NOMO-1 (cell line): ENCODE results near the gene PBX1.
"Not testable (repeated sequence)": the region's sequence is repeated elsewhere in the genome, so short reads cannot be mapped to it uniquely, and the experiment has no call there.

Experiments
- DNase-seq, 2 experiments: peaks; one replicate each; lab custom pipeline; 2025; ENCODE audit not compliant: unreplicated experiment in 2 of 2; lab: John Stamatoyannopoulos, UW

Gene PBX1

GRCh38 chr1:164638492-164639202 is 79.7 kb downstream of the PBX1 start:
- no peak for DNase-seq

GRCh38 chr1:164640686-164641352 is 81.8 kb downstream of the PBX1 start:
- DNase-seq = no peak

GRCh38 chr1:164641353-164641730 is 82.4 kb downstream of the PBX1 start:
- DNase-seq = no peak

DNA sequence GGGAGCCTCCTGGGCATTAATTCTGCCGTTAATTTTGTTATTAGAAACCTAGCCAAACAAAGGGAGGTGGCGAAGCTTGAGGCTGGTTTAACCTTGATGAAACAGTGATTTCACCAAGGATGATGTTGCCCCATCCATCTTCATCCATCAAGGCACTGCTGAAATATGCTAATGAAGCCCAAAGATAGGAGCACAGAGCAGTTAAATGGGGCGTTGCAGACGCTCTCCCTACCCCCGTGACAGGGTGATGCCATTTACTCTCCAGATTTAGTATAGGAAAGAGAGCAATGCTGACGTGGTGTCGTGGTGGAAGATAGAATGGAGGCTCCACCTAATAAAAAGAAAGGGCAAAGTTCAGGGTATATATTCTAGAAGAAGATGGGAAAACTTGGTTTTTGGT is 84.0 kb downstream of the PBX1 start:
- no peak for DNase-seq

- DNase-seq = no peak
These were observed 85.3 kb downstream of the PBX1 start for GRCh38 chr1:164644268-164644667.

GRCh38 chr1:164644774-164645644 is 86.0 kb downstream of the PBX1 start:
- DNase-seq = peak in 1 of 2 experiments; percentile 11

- no peak for DNase-seq
These were observed 86.9 kb downstream of the PBX1 start for GRCh38 chr1:164645921-164646320.

GRCh38 chr1:164647211-164647610 is 88.2 kb downstream of the PBX1 start:
- no peak for DNase-seq

DNA sequence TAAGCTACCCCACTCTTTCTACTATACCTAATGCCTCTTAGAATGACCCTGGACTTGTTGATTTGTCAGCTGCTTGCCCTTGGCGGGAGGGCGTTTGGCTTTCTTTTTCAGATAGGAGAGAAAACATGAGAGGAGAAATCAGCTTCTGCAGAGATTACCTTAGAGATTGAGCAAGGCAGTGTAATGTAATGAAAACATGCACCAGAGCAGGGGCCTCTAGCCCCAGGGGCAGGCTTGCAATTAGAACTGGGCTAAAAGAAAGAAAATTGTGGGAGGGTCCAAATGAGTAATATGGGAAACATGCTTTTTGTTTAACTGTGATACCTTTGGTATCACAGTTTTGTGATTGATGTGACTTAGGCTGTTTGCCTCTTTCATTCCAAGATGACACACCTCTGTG is 89.7 kb downstream of the PBX1 start:
- no peak for DNase-seq

DNA sequence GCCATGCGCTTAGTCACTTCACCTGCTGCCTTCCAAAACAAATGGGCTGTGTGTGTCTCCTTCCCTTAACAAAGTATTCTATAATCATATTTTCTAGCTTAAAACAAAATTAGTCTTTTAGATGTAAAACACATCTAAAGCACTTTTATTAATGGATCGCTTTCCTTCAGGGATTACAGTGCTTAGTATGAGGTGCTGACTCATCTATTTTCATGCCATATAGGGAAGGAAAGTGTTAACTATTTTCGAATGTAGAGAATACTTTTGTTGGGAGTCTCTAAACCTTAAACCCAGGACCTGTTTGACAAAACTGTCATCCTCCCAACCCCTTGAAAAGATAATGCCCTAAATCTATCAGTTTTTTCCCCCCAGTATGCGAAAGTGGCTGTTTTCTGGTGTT is 90.2 kb downstream of the PBX1 start:
- no peak for DNase-seq

DNA sequence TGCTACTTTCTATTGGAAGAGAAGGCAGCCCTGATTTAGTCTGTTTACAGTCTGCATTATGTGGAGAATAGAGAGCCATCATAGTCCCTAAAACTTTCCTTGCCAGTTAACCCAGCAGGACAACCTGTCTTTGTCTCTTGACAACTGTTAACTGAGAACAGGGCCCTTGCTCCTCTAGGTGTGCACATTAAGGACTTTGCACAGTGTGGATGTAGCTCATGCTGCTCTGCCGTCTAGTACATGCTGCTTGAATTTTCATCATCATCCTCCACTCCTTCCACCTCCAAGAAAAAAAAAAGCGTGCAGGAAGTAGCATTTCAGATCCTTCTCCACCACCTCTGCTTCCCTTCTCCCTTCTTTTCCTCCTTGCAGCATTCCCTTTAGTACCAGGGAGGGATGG is 91.5 kb downstream of the PBX1 start:
- no peak for DNase-seq

DNA sequence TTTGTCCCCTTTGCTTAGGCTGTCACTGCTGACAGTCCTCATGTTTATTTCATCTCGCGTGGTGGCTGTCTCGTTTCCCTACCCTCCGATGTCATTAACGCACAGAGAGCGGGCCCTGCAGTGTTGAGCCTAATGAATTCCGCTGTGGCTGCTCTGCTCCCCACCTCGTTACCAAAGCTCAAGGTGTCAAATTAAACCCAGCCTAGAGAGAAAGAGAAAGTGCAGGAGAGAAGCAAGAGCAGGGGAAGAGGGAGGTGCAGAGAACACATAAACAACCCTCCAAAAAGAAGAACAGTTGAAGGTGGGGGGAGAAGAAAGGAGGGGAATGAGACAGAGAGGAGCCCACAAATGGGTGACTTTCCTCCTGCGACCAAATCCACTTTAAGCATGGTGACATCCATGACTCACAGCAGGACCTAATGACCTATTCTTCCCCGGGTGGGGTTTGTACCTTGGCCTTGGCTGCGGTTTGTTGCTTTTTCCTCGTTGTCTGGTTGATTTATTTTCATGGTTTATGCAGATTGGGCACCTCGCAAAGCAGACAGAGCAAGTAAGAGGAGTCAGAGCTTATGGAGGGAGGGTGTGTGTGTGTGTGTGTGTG is 92.5 kb downstream of the PBX1 start:
- peak; percentile 84 to 92 for DNase-seq

DNA sequence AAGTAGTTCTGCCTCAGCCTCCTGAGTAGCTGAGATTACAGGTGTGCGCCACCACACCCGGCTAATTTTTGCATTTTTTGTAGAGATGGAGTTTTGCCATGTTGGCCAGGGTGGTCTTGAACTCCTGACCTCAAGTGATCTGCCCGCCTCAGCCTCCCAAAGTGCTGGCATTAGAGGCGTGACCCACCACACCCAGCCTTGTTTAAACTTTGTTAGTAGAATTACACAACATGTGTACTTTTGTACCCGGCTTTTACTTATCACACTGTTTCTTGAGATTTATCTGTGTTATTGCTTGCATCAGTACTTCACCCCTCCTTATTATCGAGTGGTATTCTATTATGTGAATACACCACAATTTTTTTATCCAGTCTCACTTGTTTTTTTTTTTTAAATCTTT is 94.0 kb downstream of the PBX1 start:
- DNase-seq = not testable (repeated sequence)

- no peak for DNase-seq
These were observed 94.7 kb downstream of the PBX1 start for GRCh38 chr1:164653705-164654104.

DNA sequence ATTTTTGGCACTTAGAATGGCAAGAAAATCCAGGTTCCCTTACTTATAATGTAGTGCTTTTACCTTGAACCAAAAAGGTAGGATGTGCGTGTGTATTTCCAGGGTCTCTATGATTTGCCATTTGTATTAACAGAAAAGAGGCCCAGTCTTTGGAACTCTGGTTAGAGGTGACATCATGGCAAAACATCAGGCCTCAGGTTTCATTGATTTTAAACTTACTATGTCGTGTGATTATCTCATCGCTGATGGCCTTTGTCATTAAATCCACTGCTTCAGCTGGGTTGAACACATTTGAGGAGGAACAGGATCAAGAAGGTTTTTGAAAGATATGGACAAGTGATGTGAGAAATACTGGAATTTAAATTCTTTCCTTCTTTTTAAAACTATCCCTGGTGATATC is 95.2 kb downstream of the PBX1 start:
- no peak for DNase-seq

DNA sequence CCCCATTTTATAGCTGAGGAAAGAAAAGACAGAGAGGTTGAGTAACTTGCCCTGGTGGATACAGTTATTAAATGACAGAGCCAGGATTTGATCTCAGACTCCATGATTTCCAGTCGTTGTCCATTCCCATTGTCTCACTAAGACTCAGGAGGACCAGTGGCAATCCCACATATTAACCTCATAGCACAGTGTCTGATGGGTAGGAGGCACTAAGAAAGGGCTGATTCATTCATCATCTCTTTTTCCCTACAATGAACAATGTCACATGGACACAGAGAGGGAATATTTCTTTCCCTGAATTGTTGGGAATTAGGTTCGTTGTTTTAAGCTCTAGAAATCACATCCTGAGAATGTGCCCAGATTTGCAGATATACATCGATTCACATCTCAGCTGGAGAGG is 99.9 kb downstream of the PBX1 start:
- DNase-seq = no peak

- DNase-seq = no peak
These were observed 100.8 kb downstream of the PBX1 start for GRCh38 chr1:164659621-164660411.

DNA sequence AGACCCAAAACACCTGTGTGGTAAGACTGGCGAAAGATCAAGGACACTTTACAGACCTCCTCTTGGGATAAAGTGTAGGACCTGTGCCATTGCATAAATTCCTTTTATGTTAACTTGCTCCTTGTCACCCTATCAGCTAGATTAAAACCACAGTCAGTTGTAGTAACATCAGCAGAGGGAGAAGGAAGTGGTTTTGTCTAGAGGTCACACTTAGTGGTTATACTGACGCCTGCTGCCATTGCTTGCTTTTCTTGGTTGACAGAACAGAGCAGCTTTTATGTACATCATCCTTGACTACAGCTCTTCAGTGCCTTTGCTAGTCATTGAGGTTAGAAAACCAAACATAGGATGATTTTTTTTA is 101.4 kb downstream of the PBX1 start:
- peak; percentile 65 to 96 for DNase-seq

- no peak for DNase-seq
These were observed 101.8 kb downstream of the PBX1 start for GRCh38 chr1:164660775-164661174.

DNA sequence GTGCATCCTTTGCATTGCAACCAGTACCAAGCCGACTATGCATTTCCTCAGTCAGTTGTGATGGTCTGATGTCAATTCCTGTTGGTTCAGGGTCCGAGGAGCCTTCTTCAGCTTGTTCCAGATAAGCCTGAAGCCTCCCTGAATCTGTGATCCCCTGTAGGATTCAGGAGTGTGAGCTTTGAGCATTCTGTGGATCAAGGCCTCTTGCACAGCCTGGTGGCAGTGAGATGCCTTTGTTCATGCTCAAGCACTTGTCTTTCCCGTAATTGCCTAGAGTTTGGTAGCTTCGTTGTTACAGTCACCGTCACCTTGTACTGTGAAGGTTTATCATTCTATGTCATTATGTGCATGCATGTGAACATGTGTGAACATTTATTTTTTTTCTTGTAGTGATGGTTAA is 103.5 kb downstream of the PBX1 start:
- no peak for DNase-seq

DNA sequence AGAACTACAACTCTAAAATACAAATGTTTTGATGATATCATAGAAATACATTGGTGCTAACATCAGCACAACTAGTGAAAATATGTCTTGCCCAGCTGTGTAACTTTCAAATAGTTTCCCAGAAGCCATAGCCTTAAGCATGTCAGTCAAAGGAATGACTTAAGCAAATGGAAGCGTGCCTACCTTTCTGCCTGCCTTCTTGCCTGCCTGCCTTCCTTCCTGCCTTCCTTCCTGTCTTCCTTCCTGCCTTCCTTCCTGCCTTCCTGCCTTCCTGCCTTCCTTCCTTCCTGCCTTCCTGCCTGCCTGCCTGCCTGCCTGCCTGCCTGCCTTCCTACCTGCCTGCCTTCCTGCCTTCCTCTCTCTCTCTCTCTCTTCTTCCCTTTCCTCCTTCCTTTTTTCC is 104.0 kb downstream of the PBX1 start:
- no peak for DNase-seq
